ENCODE data around the gene GRID1.

Gene GRID1

DNA sequence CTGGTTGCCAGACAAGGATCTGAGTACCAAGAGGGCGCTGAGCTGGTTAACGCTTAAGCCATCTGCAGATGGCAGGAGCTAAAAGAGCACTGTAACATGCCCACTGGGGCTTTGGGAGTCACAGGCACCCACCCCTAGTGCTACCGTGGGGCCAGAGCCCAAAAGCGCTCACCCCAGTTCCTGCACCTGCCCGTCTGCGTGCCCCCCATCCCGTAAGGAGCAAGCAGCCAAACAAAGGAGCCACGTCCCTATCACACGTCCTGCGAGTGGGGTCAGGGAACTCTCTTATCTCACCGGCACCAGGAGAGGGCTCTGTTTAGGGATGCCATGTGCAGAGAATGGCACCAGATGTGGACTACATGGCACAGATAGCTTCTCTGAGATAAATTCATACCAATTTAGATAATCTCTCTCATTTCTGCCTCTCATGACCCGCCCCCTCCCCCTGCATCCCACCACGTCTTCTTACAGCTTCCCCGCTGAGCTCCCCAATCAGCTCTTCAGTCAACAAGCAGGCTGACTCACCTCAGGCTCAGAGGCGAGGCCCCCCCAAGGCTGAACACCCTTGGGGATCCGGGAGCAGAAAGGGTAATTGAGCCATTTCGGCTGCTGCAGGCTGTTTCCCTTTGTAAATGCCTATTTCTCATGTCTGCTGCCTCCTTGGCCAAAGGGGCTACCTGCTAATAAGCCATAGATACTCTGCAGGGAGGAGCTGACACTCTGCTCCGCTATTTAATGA lies 235.7 kb downstream of the GRID1 start:
- Histone ChIP-seq H3K27me3 (ENCODE audit: control insufficient read depth in 2 of 2, insufficient read depth in 2 of 2, low read length in 2 of 2) (no peaks in the 10 kb centered on the region), H3K9me3 (ENCODE audit: control insufficient read depth in 2 of 2, low read length in 2 of 2) (no peaks in the 10 kb centered on the region), H3K4me3 (ENCODE audit: low read length in 2 of 2) (no peak overlapping the region), H3K36me3 (ENCODE audit: control insufficient read depth in 2 of 2, insufficient read depth in 2 of 2, low read length in 2 of 2) (no peaks in the 10 kb centered on the region), H3K27ac (ENCODE audit: low read depth in 2 of 2, low read length in 2 of 2) (no peak overlapping the region), H3K4me1 (ENCODE audit: control insufficient read depth in 2 of 2, insufficient read depth in 2 of 2, low read length in 2 of 2) (no peaks in the 10 kb centered on the region), H3K9ac (ENCODE audit: low read depth in 1 of 2, low read length in 2 of 2) (no peak overlapping the region)

DNA sequence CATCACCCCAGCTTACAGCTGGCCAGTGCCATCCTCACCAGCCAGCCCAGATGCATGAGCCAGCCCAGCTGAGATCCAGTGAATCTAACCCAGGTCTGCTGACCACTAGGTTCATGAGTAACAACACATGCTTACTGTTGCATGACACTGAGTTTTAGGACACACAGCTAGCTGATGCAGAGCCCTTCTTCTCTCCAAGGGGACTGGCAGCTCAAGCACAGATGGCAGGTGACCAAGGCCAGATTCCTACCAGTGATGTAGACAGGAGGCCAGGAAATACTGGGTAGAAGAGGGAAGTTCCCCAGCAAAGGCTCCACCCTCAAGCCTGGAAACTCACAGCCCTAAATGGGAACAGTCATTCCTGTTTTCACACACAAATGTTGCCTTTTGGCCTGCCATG lies 236.6 kb downstream of the GRID1 start:
- Histone ChIP-seq H3K36me3 (ENCODE audit: control insufficient read depth in 2 of 2, insufficient read depth in 2 of 2, low read length in 2 of 2) (no peaks in the 10 kb centered on the region), H3K9me3 (ENCODE audit: control insufficient read depth in 2 of 2, low read length in 2 of 2) (no peaks in the 10 kb centered on the region), H3K27ac (ENCODE audit: low read depth in 2 of 2, low read length in 2 of 2) (no peak overlapping the region), H3K9ac (ENCODE audit: low read depth in 1 of 2, low read length in 2 of 2) (no peak overlapping the region), H3K4me3 (ENCODE audit: low read length in 2 of 2) (no peak overlapping the region), H3K4me1 (ENCODE audit: control insufficient read depth in 2 of 2, insufficient read depth in 2 of 2, low read length in 2 of 2) (no peaks in the 10 kb centered on the region), H3K27me3 (ENCODE audit: control insufficient read depth in 2 of 2, insufficient read depth in 2 of 2, low read length in 2 of 2) (no peaks in the 10 kb centered on the region)

DNA sequence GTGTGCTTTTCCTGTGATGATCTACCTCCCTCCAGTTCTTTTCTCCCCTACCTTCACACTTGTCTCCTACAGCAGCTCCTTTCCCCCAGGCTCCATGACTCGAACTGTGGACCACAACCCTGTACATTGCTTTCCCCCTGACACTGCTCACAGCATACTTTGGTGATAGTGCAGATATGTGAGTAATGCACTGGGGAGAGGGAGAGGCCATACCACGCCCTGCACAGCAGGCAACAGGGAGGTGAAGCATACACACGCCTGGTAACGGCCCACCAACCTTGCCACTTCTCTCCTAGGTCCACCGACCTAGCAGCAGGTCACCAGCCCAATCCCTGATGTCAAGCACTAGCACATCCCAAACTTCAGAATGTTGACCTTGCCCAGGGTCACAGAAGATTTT lies 238.2 kb downstream of the GRID1 start:
- Histone ChIP-seq H3K9me3 (ENCODE audit: control insufficient read depth in 2 of 2, low read length in 2 of 2) (no peaks in the 10 kb centered on the region), H3K27me3 (ENCODE audit: control insufficient read depth in 2 of 2, insufficient read depth in 2 of 2, low read length in 2 of 2) (no peaks in the 10 kb centered on the region), H3K4me3 (ENCODE audit: low read length in 2 of 2) (no peak overlapping the region), H3K9ac (ENCODE audit: low read depth in 1 of 2, low read length in 2 of 2) (no peak overlapping the region), H3K27ac (ENCODE audit: low read depth in 2 of 2, low read length in 2 of 2) (no peak overlapping the region), H3K36me3 (ENCODE audit: control insufficient read depth in 2 of 2, insufficient read depth in 2 of 2, low read length in 2 of 2) (no peaks in the 10 kb centered on the region), H3K4me1 (ENCODE audit: control insufficient read depth in 2 of 2, insufficient read depth in 2 of 2, low read length in 2 of 2) (no peaks in the 10 kb centered on the region)

DNA sequence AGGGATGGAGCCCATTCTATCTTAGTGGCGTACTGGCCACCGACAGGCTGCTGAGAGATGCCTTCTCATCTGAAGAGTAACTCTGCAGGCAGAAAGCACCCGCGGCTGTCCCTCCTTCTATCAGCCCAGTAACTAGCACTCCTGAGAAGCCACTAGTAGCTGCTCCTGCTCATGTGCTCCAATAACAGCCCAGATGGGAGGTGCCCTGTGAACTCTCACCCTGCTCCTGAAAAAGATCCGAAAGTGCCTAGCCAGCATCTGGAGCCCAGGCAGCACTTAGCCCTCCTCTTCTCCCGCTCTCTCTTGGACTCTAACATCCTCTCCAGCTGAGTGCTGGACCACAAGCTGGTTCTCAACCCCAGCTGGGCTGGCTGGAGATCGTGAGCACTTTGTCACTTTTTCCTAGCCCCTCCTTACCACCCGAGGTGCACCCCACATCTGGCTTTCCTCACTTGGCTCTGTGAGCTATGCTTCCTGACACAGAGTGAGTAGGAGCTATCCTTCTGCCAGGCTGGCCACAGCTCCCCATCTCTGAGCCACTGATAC lies 239.2 kb downstream of the GRID1 start:
- Histone ChIP-seq H3K9me3 (ENCODE audit: control insufficient read depth in 2 of 2, low read length in 2 of 2) (no peaks in the 10 kb centered on the region), H3K9ac (ENCODE audit: low read depth in 1 of 2, low read length in 2 of 2) (no peak overlapping the region), H3K4me3 (ENCODE audit: low read length in 2 of 2) (no peak overlapping the region), H3K4me1 (ENCODE audit: control insufficient read depth in 2 of 2, insufficient read depth in 2 of 2, low read length in 2 of 2) (no peaks in the 10 kb centered on the region), H3K27ac (ENCODE audit: low read depth in 2 of 2, low read length in 2 of 2) (no peak overlapping the region), H3K36me3 (ENCODE audit: control insufficient read depth in 2 of 2, insufficient read depth in 2 of 2, low read length in 2 of 2) (no peaks in the 10 kb centered on the region), H3K27me3 (ENCODE audit: control insufficient read depth in 2 of 2, insufficient read depth in 2 of 2, low read length in 2 of 2) (no peaks in the 10 kb centered on the region)

DNA sequence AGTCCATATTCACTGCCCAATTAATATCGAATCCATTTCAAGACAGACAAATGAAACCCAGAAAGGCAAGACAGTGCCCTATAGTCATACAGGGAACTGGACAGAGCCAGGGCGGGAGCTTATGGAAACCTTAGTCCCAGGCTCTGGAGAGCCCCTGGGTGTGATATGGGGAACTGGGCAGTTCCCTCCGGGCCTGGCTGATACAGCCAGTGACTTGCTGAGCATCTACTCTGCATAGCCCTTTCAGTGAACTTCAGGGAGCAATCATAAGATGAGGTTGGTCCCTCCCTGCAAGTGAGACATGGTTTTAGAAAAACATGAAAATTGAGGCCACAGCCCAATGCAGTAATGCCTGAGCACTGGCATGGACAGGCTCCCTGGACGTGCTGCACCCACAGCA lies 241.9 kb downstream of the GRID1 start:
- Histone ChIP-seq H3K27ac (ENCODE audit: low read depth in 2 of 2, low read length in 2 of 2) (no peak overlapping the region), H3K9me3 (ENCODE audit: control insufficient read depth in 2 of 2, low read length in 2 of 2) (no peaks in the 10 kb centered on the region), H3K27me3 (ENCODE audit: control insufficient read depth in 2 of 2, insufficient read depth in 2 of 2, low read length in 2 of 2) (no peaks in the 10 kb centered on the region), H3K36me3 (ENCODE audit: control insufficient read depth in 2 of 2, insufficient read depth in 2 of 2, low read length in 2 of 2) (no peaks in the 10 kb centered on the region), H3K9ac (ENCODE audit: low read depth in 1 of 2, low read length in 2 of 2) (no peak overlapping the region), H3K4me3 (ENCODE audit: low read length in 2 of 2) (no peak overlapping the region), H3K4me1 (ENCODE audit: control insufficient read depth in 2 of 2, insufficient read depth in 2 of 2, low read length in 2 of 2) (no peaks in the 10 kb centered on the region)

DNA sequence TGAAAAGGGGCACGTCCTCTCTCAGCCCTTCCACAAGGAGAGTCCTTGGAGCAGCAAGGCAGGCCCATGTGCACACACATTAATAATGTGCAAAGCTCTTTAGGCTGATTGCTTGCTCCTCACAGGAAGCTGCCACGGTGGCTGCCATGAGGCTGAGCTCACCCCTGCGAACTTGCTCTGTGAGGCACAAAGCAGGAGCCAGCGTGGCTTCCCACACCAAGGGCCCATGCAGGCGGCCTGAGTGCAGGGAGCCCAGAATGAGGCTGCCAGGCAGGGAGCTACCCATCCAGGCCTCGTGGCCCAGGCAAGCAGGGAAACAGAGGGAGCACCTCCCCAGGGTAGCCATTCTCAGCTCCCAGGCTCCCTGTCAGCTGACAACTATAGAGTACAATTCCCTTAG lies 242.9 kb downstream of the GRID1 start:
- H3K4me3 ChIP-seq (ENCODE audit: low read length in 2 of 2) = no peak overlapping the region
- H3K4me1 ChIP-seq (ENCODE audit: control insufficient read depth in 2 of 2, insufficient read depth in 2 of 2, low read length in 2 of 2) = no peaks in the 10 kb centered on the region
- no peaks in the 10 kb centered on the region for H3K27me3 ChIP-seq (ENCODE audit: control insufficient read depth in 2 of 2, insufficient read depth in 2 of 2, low read length in 2 of 2)
- no peaks in the 10 kb centered on the region for H3K9me3 ChIP-seq (ENCODE audit: control insufficient read depth in 2 of 2, low read length in 2 of 2)
- H3K9ac ChIP-seq (ENCODE audit: low read depth in 1 of 2, low read length in 2 of 2) = no peak overlapping the region
- H3K27ac ChIP-seq (ENCODE audit: low read depth in 2 of 2, low read length in 2 of 2) = no peak overlapping the region
- H3K36me3 ChIP-seq (ENCODE audit: control insufficient read depth in 2 of 2, insufficient read depth in 2 of 2, low read length in 2 of 2) = no peaks in the 10 kb centered on the region

DNA sequence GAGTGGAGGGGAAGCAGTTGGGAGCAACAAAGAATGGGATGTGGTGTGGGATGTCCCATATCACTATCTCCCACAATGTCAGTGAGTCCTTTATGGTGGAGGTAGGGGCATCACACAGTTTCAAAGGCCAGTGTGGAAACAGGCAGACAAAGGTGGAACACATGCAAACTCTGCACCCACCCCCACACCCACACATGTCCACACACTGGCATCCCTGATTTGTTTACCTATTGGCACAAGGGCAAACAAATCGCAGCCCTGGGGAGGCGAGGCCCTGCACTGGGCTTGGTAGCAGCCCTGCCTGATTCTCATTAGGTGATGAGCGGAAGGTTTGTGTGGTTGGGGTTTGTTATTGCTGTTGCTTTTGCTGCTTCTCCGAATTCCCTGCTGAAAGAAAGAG lies 243.3 kb downstream of the GRID1 start:
- Histone ChIP-seq H3K4me3 (ENCODE audit: low read length in 2 of 2) (no peak overlapping the region), H3K4me1 (ENCODE audit: control insufficient read depth in 2 of 2, insufficient read depth in 2 of 2, low read length in 2 of 2) (no peaks in the 10 kb centered on the region), H3K27me3 (ENCODE audit: control insufficient read depth in 2 of 2, insufficient read depth in 2 of 2, low read length in 2 of 2) (no peaks in the 10 kb centered on the region), H3K9me3 (ENCODE audit: control insufficient read depth in 2 of 2, low read length in 2 of 2) (no peaks in the 10 kb centered on the region), H3K36me3 (ENCODE audit: control insufficient read depth in 2 of 2, insufficient read depth in 2 of 2, low read length in 2 of 2) (no peaks in the 10 kb centered on the region), H3K27ac (ENCODE audit: low read depth in 2 of 2, low read length in 2 of 2) (no peak overlapping the region), H3K9ac (ENCODE audit: low read depth in 1 of 2, low read length in 2 of 2) (no peak overlapping the region)

DNA sequence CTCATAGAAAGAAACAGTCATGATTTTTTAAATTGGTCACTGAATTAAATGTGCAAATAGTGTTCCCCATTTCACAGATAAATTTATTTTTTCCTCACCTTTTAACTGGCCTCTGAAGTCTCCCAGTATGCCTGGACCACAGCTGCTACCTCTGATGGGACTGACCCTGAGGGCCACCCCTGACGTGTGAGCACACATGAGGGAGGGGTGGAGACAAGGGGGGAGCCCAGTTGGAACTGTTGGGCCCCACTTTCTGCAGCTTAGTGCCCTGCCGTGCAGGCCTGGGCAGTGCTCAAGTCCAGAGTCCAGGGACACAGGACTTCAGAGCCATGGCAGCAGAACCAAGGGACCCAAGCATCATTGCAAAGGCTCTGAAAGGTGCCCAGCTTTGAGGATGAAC lies 243.9 kb downstream of the GRID1 start:
- H3K9me3 ChIP-seq (ENCODE audit: control insufficient read depth in 2 of 2, low read length in 2 of 2) = no peaks in the 10 kb centered on the region
- H3K9ac ChIP-seq (ENCODE audit: low read depth in 1 of 2, low read length in 2 of 2) = no peak overlapping the region
- no peaks in the 10 kb centered on the region for H3K4me1 ChIP-seq (ENCODE audit: control insufficient read depth in 2 of 2, insufficient read depth in 2 of 2, low read length in 2 of 2)
- no peaks in the 10 kb centered on the region for H3K36me3 ChIP-seq (ENCODE audit: control insufficient read depth in 2 of 2, insufficient read depth in 2 of 2, low read length in 2 of 2)
- H3K27ac ChIP-seq (ENCODE audit: low read depth in 2 of 2, low read length in 2 of 2) = no peak overlapping the region
- H3K27me3 ChIP-seq (ENCODE audit: control insufficient read depth in 2 of 2, insufficient read depth in 2 of 2, low read length in 2 of 2) = no peaks in the 10 kb centered on the region
- H3K4me3 ChIP-seq (ENCODE audit: low read length in 2 of 2) = no peak overlapping the region

DNA sequence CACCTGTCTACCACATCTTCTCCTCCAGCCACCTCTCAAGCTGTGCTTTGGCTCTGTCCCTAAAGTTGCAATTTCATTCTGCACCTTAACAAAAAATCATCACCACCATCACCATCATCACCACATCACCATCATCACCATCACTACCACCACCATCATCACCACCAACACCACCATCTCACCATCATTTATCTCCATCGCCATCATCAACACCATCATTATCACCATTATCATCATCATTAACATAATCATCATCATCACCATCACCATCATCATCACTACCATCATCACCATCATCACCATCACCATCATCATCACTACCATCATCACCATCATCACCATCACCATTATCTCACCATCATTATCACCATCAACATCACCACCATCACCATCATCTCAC lies 245.4 kb downstream of the GRID1 start:
- Histone ChIP-seq H3K27me3 (ENCODE audit: control insufficient read depth in 2 of 2, insufficient read depth in 2 of 2, low read length in 2 of 2) (no peaks in the 10 kb centered on the region), H3K27ac (ENCODE audit: low read depth in 2 of 2, low read length in 2 of 2) (no peak overlapping the region), H3K36me3 (ENCODE audit: control insufficient read depth in 2 of 2, insufficient read depth in 2 of 2, low read length in 2 of 2) (no peaks in the 10 kb centered on the region), H3K9ac (ENCODE audit: low read depth in 1 of 2, low read length in 2 of 2) (no peak overlapping the region), H3K9me3 (ENCODE audit: control insufficient read depth in 2 of 2, low read length in 2 of 2) (no peaks in the 10 kb centered on the region), H3K4me1 (ENCODE audit: control insufficient read depth in 2 of 2, insufficient read depth in 2 of 2, low read length in 2 of 2) (no peaks in the 10 kb centered on the region), H3K4me3 (ENCODE audit: low read length in 2 of 2) (no peak overlapping the region)

DNA sequence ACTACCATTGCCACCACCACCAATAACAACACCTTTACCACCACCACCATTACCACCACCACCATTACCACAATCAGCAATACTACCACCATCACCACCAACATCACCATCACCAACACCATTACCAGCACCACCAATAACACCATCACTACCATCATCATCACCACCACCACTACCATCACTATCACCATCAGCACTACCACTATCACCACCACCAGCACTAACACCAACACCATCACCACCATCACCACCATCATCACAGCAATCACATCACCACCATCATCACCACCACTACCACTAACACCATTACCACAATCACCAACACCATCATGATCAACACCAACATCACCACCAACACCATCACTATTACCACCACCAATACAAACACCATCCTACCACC lies 249.5 kb downstream of the GRID1 start:
- no peak overlapping the region for H3K27ac ChIP-seq (ENCODE audit: low read depth in 2 of 2, low read length in 2 of 2)
- no peak overlapping the region for H3K9ac ChIP-seq (ENCODE audit: low read depth in 1 of 2, low read length in 2 of 2)
- H3K36me3 ChIP-seq (ENCODE audit: control insufficient read depth in 2 of 2, insufficient read depth in 2 of 2, low read length in 2 of 2) = no peaks in the 10 kb centered on the region
- H3K27me3 ChIP-seq (ENCODE audit: control insufficient read depth in 2 of 2, insufficient read depth in 2 of 2, low read length in 2 of 2) = no peaks in the 10 kb centered on the region
- H3K4me1 ChIP-seq (ENCODE audit: control insufficient read depth in 2 of 2, insufficient read depth in 2 of 2, low read length in 2 of 2) = no peaks in the 10 kb centered on the region
- H3K4me3 ChIP-seq (ENCODE audit: low read length in 2 of 2) = no peak overlapping the region
- H3K9me3 ChIP-seq (ENCODE audit: control insufficient read depth in 2 of 2, low read length in 2 of 2) = no peaks in the 10 kb centered on the region
